Suprapubic skin (tissue), 4 donors: ENCODE data around the gene PTPRN2.

Experiments used
- CTCF ChIP-seq, 2 donors: fragments of 200-600 bp in 1 of 2; fragments of 450-650 bp in 1 of 2; sonication (generic) in 1 of 2; IDR thresholded peaks; one replicate each; pipeline ENCODE4 v1.5.1; 2016 to 2019; ENCODE audit warnings: antibody characterized with exemption in 2 of 2, mild to moderate bottlenecking in 1 of 2, moderate library complexity in 1 of 2
- EP300 ChIP-seq: sonication (generic); formaldehyde crosslinking; IDR thresholded peaks from one replicate; pipeline ENCODE4 v1.6.1; 2017; ENCODE audit warnings: antibody characterized with exemption
- POLR2A ChIP-seq, 2 donors: fragments of 450-650 bp; IDR thresholded peaks; one replicate each; pipeline ENCODE4 v1.6.1; 2017; ENCODE audit warnings: antibody characterized with exemption in 2 of 2, mild to moderate bottlenecking in 2 of 2, moderate library complexity in 2 of 2
- POLR2AphosphoS5 ChIP-seq, 3 donors: sonication (generic); formaldehyde crosslinking; IDR thresholded peaks; one replicate each; pipeline ENCODE4 v1.6.1; 2017; ENCODE audit warnings: antibody characterized with exemption in 3 of 3

GRCh38 chr7:158067219-158067930, 520.2 kb downstream of the PTPRN2 start:
- no peak for TF ChIP-seq EP300
- TF ChIP-seq CTCF (IDR thresholded peaks at IDR 0.05), result no peak
- no peak for TF ChIP-seq POLR2A (IDR thresholded peaks at IDR 0.05)
- no peak for TF ChIP-seq POLR2AphosphoS5 (IDR thresholded peaks at IDR 0.05)
